ENCODE data around the gene COP1. TPM values are rescaled to one million over a fixed set of nuclear protein-coding genes. Genes with fewer than 3 reads are reported as not detected.
"Not testable (repeated sequence)": the region's sequence is repeated elsewhere in the genome, so short reads cannot be mapped to it uniquely, and the experiment has no call there.

COP1 gene
- total RNA-seq, 1 experiment from 2014 or later = 33.1 TPM

DNA sequence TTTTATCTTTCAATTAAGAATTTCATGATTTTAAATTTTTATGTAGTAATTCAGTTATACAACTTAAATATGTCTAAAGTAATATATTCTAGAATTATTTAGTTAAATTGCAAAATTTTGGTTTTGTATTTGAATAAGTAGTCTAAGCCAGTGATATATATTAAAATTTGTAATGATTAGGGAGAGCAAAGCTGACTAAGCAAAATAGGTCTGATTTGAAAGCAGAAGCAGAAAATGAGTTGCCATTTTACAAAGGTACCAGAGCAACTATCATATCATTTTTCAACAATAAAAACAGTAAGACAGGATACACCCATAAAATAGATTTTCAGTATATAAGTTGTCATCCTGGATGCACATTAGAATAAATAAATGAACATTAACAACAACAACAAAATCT is 177.9 kb downstream of the COP1 start:
- ATAC-seq (no peak), DNase-seq (ENCODE audit: low read depth, low spot score) (no peak)
- no peak overlapping the region for H3K4me3 ChIP-seq (replicated peaks in 1 of 2; ENCODE audit: low read depth in 1 of 2, low read length in 2 of 2)
- H3K4me1 ChIP-seq (ENCODE audit: control insufficient read depth in 1 of 2, insufficient read depth in 2 of 2, low read length in 2 of 2) = peaks cover 1 to 4% of the 10 kb centered on the region in 2 experiments; a peak in 1 of 4 replicates
- H4K20me1 ChIP-seq (ENCODE audit: insufficient read depth) = no peaks in the 10 kb centered on the region; the same call in 1 of the 2 replicates
- no peaks in the 10 kb centered on the region for H3K27me3 ChIP-seq (ENCODE audit: insufficient read depth, low read length)
- H2AFZ ChIP-seq (ENCODE audit: low read depth, low read length, poor library complexity, severe bottlenecking) = no peak overlapping the region
- ChIA-PET CTCF (no interaction called here), RAD21 (ENCODE audit: low non-redundant PET in 1 of 2, low total read pairs in 2 of 2, uncharacterized antibody in 2 of 2, unreplicated experiment in 2 of 2) (no interaction called here), POLR2A (no interaction called here)
- H3K4me2 ChIP-seq (ENCODE audit: low read length) = no peak overlapping the region
- H3K36me3 ChIP-seq (ENCODE audit: control insufficient read depth in 1 of 2, insufficient read depth in 2 of 2, low read length in 2 of 2) = no peaks in the 10 kb centered on the region
- intact Hi-C loops (cut with micrococcal nuclease) = no loop called here
- no peak overlapping the region for H3K9ac ChIP-seq (ENCODE audit: low read length)
- H3K9me2 ChIP-seq (ENCODE audit: insufficient read depth) = no peaks in the 10 kb centered on the region
- no peak overlapping the region for H3K27ac ChIP-seq (ENCODE audit: low read depth, low read length)
- no TSS peak for BruUV-seq (replicated peaks)
- no peaks in the 10 kb centered on the region for H3K79me2 ChIP-seq (ENCODE audit: insufficient read depth, low read length)
- TF ChIP-seq, protein P1, sequence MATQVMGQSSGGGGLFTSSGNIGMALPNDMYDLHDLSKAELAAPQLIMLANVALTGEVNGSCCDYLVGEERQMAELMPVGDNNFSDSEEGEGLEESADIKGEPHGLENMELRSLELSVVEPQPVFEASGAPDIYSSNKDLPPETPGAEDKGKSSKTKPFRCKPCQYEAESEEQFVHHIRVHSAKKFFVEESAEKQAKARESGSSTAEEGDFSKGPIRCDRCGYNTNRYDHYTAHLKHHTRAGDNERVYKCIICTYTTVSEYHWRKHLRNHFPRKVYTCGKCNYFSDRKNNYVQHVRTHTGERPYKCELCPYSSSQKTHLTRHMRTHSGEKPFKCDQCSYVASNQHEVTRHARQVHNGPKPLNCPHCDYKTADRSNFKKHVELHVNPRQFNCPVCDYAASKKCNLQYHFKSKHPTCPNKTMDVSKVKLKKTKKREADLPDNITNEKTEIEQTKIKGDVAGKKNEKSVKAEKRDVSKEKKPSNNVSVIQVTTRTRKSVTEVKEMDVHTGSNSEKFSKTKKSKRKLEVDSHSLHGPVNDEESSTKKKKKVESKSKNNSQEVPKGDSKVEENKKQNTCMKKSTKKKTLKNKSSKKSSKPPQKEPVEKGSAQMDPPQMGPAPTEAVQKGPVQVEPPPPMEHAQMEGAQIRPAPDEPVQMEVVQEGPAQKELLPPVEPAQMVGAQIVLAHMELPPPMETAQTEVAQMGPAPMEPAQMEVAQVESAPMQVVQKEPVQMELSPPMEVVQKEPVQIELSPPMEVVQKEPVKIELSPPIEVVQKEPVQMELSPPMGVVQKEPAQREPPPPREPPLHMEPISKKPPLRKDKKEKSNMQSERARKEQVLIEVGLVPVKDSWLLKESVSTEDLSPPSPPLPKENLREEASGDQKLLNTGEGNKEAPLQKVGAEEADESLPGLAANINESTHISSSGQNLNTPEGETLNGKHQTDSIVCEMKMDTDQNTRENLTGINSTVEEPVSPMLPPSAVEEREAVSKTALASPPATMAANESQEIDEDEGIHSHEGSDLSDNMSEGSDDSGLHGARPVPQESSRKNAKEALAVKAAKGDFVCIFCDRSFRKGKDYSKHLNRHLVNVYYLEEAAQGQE (IDR thresholded peaks at IDR 0.05; ENCODE audit: low read depth) = no peak
- TF ChIP-seq POLR2A (IDR thresholded peaks at IDR 0.05; ENCODE audit: borderline replicate concordance, extremely low read depth, insufficient read depth, insufficient read length) (no peak), FOSL1 (IDR thresholded peaks at IDR 0.05; ENCODE audit: low read depth) (no peak), EZH2phosphoT487 (IDR thresholded peaks at IDR 0.05; ENCODE audit: borderline replicate concordance) (no peak), RAD21 (IDR thresholded peaks at IDR 0.05; ENCODE audit: low read depth) (no peak)
- TF ChIP-seq, protein P2, sequence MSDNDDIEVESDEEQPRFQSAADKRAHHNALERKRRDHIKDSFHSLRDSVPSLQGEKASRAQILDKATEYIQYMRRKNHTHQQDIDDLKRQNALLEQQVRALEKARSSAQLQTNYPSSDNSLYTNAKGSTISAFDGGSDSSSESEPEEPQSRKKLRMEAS (IDR thresholded peaks at IDR 0.05) = no peak
- TF ChIP-seq, protein P3, sequence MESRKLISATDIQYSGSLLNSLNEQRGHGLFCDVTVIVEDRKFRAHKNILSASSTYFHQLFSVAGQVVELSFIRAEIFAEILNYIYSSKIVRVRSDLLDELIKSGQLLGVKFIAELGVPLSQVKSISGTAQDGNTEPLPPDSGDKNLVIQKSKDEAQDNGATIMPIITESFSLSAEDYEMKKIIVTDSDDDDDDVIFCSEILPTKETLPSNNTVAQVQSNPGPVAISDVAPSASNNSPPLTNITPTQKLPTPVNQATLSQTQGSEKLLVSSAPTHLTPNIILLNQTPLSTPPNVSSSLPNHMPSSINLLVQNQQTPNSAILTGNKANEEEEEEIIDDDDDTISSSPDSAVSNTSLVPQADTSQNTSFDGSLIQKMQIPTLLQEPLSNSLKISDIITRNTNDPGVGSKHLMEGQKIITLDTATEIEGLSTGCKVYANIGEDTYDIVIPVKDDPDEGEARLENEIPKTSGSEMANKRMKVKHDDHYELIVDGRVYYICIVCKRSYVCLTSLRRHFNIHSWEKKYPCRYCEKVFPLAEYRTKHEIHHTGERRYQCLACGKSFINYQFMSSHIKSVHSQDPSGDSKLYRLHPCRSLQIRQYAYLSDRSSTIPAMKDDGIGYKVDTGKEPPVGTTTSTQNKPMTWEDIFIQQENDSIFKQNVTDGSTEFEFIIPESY (IDR thresholded peaks at IDR 0.05; ENCODE audit: extremely low read depth, insufficient replicate concordance, low read length) = no peak
- no peaks in the 10 kb centered on the region for H3K9me3 ChIP-seq (ENCODE audit: control insufficient read depth in 1 of 2, insufficient read depth in 1 of 2, low read depth in 1 of 2, low read length in 2 of 2)

DNA sequence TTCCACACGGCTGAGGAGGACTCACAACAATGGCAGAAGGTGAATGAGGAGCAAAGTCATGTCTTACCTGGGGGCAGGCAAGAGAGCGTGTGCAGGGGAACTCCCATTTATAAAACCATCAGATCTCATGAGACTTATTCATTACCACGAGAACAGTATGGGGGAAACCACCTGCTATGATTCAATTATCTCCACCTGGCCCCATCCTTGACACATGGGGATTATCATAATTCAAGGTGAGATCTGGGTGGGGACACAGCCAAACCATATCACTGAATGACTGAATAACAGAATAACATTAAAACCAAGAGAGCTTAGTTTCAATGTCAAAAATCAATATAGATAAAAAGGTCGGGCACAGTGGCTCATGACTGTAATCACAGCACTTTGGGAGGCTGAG is 179.2 kb downstream of the COP1 start:
- H3K9ac ChIP-seq (ENCODE audit: low read length); H3K27me3 ChIP-seq (ENCODE audit: insufficient read depth, low read length); BruUV-seq (replicated peaks); H3K9me3 ChIP-seq (ENCODE audit: control insufficient read depth in 1 of 2, insufficient read depth in 1 of 2, low read depth in 1 of 2, low read length in 2 of 2); intact Hi-C loops (cut with micrococcal nuclease); CTCF ChIA-PET; H3K9me2 ChIP-seq (ENCODE audit: insufficient read depth); H3K4me2 ChIP-seq (ENCODE audit: low read length); H3K4me1 ChIP-seq (ENCODE audit: control insufficient read depth in 1 of 2, insufficient read depth in 2 of 2, low read length in 2 of 2); H4K20me1 ChIP-seq (ENCODE audit: insufficient read depth); H3K4me3 ChIP-seq (replicated peaks in 1 of 2; ENCODE audit: low read depth in 1 of 2, low read length in 2 of 2); ATAC-seq; H2AFZ ChIP-seq (ENCODE audit: low read depth, low read length, poor library complexity, severe bottlenecking); DNase-seq (ENCODE audit: low read depth, low spot score); H3K27ac ChIP-seq (ENCODE audit: low read depth, low read length); POLR2A ChIA-PET; H3K36me3 ChIP-seq (ENCODE audit: control insufficient read depth in 1 of 2, insufficient read depth in 2 of 2, low read length in 2 of 2); H3K79me2 ChIP-seq (ENCODE audit: insufficient read depth, low read length): not testable (repeated sequence)
- RAD21 ChIA-PET (ENCODE audit: low non-redundant PET in 1 of 2, low total read pairs in 2 of 2, uncharacterized antibody in 2 of 2, unreplicated experiment in 2 of 2) = interaction anchor here in 1 of 2 experiments (0.5 kb wide), 1 partner anchor 708 kb away, joined by 3 read pairs; no protein-coding TSS in a partner anchor

All from HCT116 (cell line).